Liver (tissue), 3 donors: ENCODE measurements around the gene ATP6V1C2.

Experiments
- CTCF ChIP-seq: fragments of 150-350 bp; IDR thresholded peaks from 2 replicates; pipeline ENCODE4 v1.5.1; 2017; ENCODE audit warnings: improper control_type of control experiment, low read depth, low read length; ENCODE audit not compliant: missing input control
- MAX ChIP-seq: IDR thresholded peaks from 2 replicates; pipeline ENCODE4 v1.6.1; 2016; ENCODE audit warnings: antibody characterized with exemption
- RAD21 ChIP-seq, 2 donors: IDR thresholded peaks; 2 replicates each; pipeline ENCODE4 v1.6.1; 2016; ENCODE audit warnings: antibody characterized with exemption in 2 of 2, mild to moderate bottlenecking in 2 of 2
- SP1 ChIP-seq: IDR thresholded peaks from 2 replicates; pipeline ENCODE4 v1.6.1; 2018; ENCODE audit warnings: antibody characterized with exemption, mild to moderate bottlenecking
- TF ChIP-seq, protein P1 (sequence below): IDR thresholded peaks from 2 replicates; pipeline ENCODE4 v1.6.1; 2016; ENCODE audit warnings: antibody characterized with exemption
- donor health status: healthy.
- donor health status: healthy.

- TF ChIP-seq CTCF (peak; percentile 21), RAD21 (IDR thresholded peaks at IDR 0.05) (no peak), SP1 (peak; percentile 88), MAX (no peak)
- TF ChIP-seq, protein P1, sequence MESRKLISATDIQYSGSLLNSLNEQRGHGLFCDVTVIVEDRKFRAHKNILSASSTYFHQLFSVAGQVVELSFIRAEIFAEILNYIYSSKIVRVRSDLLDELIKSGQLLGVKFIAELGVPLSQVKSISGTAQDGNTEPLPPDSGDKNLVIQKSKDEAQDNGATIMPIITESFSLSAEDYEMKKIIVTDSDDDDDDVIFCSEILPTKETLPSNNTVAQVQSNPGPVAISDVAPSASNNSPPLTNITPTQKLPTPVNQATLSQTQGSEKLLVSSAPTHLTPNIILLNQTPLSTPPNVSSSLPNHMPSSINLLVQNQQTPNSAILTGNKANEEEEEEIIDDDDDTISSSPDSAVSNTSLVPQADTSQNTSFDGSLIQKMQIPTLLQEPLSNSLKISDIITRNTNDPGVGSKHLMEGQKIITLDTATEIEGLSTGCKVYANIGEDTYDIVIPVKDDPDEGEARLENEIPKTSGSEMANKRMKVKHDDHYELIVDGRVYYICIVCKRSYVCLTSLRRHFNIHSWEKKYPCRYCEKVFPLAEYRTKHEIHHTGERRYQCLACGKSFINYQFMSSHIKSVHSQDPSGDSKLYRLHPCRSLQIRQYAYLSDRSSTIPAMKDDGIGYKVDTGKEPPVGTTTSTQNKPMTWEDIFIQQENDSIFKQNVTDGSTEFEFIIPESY = no peak
Measured at GRCh38 chr2:10812362-10813162, 91.1 kb downstream of the ATP6V1C2 start, which contains the start of gene PDIA6.
